ENCODE results near the gene TPGS2. TPM values are rescaled to one million over a fixed set of nuclear protein-coding genes. Genes with fewer than 3 reads are reported as not detected.

The TPGS2 gene
- total RNA-seq, 2 experiments from 2014 or later: 44.8 to 55.1 TPM

GRCh38 chr18:36833120-36833519 is 4.3 kb upstream of the TPGS2 start:
- H3K4me1 ChIP-seq (ENCODE audit: insufficient read depth, low read length, poor library complexity, severe bottlenecking): peaks cover 8% of the 10 kb centered on the region
- no peak for DNase-seq (ENCODE audit: low spot score)
- H3K4me3 ChIP-seq (ENCODE audit: low read depth, low read length, poor library complexity, severe bottlenecking): no peak overlapping the region
- no peaks in the 10 kb centered on the region for H3K9me3 ChIP-seq (ENCODE audit: low read length)
- TF ChIP-seq EZH2phosphoT487 (IDR thresholded peaks at IDR 0.05; ENCODE audit: borderline replicate concordance, low read depth, low read length): no peak
- TF ChIP-seq, protein P1, sequence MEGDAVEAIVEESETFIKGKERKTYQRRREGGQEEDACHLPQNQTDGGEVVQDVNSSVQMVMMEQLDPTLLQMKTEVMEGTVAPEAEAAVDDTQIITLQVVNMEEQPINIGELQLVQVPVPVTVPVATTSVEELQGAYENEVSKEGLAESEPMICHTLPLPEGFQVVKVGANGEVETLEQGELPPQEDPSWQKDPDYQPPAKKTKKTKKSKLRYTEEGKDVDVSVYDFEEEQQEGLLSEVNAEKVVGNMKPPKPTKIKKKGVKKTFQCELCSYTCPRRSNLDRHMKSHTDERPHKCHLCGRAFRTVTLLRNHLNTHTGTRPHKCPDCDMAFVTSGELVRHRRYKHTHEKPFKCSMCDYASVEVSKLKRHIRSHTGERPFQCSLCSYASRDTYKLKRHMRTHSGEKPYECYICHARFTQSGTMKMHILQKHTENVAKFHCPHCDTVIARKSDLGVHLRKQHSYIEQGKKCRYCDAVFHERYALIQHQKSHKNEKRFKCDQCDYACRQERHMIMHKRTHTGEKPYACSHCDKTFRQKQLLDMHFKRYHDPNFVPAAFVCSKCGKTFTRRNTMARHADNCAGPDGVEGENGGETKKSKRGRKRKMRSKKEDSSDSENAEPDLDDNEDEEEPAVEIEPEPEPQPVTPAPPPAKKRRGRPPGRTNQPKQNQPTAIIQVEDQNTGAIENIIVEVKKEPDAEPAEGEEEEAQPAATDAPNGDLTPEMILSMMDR (conservative IDR thresholded peaks at IDR 0.05; ENCODE audit: low read length): no peak
- no peak overlapping the region for H3K4me2 ChIP-seq (ENCODE audit: low read length)
- intact Hi-C loops (cut with micrococcal nuclease; ENCODE audit: unreplicated experiment): no loop called here
- POLR2A ChIA-PET: interaction anchor here (0.7 to 0.9 kb wide), 2 partner anchors 10 to 18 kb away, joined by 3 read pairs; no protein-coding TSS in a partner anchor
- no TSS peak for BruUV-seq (replicated peaks)
- H4K20me1 ChIP-seq (ENCODE audit: insufficient read depth, low read length): no peaks in the 10 kb centered on the region
- H3K36me3 ChIP-seq (ENCODE audit: insufficient read depth, low read length): peaks cover 4% of the 10 kb centered on the region; the same call in 1 of the 2 replicates
- no peak overlapping the region for H2AFZ ChIP-seq (ENCODE audit: low read length)
- CTCF ChIA-PET (ENCODE audit: unreplicated experiment): no interaction called here
- no peaks in the 10 kb centered on the region for H3K9me2 ChIP-seq (ENCODE audit: insufficient read depth, low read length)
- H3K27ac ChIP-seq (ENCODE audit: low read depth, low read length, poor library complexity, severe bottlenecking): no peak overlapping the region
- 0 out of 2 replicates have a peak, but pooled peaks cover 3% of the 10 kb centered on the region for H3K79me2 ChIP-seq (ENCODE audit: insufficient read depth, low read depth, low read length)

DNA sequence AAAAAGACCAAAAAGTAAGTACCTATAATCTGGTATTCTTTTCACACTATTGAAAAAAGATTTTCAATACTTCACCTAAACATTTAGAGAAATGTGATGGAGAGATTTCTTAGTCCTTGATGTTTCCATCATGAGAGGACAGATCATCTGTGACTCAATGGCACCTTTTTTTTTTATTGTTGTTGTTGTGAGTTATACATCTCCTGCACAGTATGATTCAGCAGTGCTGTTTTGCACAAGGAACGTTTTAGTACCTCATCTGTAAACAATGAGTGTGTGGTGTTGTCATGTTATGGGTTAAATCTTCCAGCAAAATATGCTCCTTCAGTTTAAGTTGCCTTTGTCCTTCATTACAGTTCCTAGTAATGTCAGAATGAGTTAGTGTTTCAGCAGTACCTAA is 2.3 kb upstream of the TPGS2 start:
- no TSS peak for BruUV-seq (replicated peaks)
- Histone ChIP-seq H3K4me2 (ENCODE audit: low read length) (peak overlapping the region; percentile 93; the same call in 1 of the 2 replicates), H3K4me1 (ENCODE audit: insufficient read depth, low read length, poor library complexity, severe bottlenecking) (peaks cover 18% of the 10 kb centered on the region), H3K27ac (ENCODE audit: low read depth, low read length, poor library complexity, severe bottlenecking) (no peak overlapping the region), H3K9me3 (ENCODE audit: low read length) (no peaks in the 10 kb centered on the region), H4K20me1 (ENCODE audit: insufficient read depth, low read length) (no peaks in the 10 kb centered on the region), H3K36me3 (ENCODE audit: insufficient read depth, low read length) (peaks cover 5% of the 10 kb centered on the region), H3K4me3 (ENCODE audit: low read depth, low read length, poor library complexity, severe bottlenecking) (no peak overlapping the region), H3K79me2 (ENCODE audit: insufficient read depth, low read depth, low read length) (peaks cover 17% of the 10 kb centered on the region; the same call in 1 of the 2 replicates), H3K9me2 (ENCODE audit: insufficient read depth, low read length) (no peaks in the 10 kb centered on the region), H2AFZ (ENCODE audit: low read length) (no peak overlapping the region)
- POLR2A ChIA-PET: no interaction called here
- TF ChIP-seq, protein P1 (conservative IDR thresholded peaks at IDR 0.05; ENCODE audit: low read length): no peak
- no peak for TF ChIP-seq EZH2phosphoT487 (IDR thresholded peaks at IDR 0.05; ENCODE audit: borderline replicate concordance, low read depth, low read length)
- intact Hi-C loops (cut with micrococcal nuclease; ENCODE audit: unreplicated experiment): no loop called here
- no peak for DNase-seq (ENCODE audit: low spot score)
- CTCF ChIA-PET (ENCODE audit: unreplicated experiment): no interaction called here

DNA sequence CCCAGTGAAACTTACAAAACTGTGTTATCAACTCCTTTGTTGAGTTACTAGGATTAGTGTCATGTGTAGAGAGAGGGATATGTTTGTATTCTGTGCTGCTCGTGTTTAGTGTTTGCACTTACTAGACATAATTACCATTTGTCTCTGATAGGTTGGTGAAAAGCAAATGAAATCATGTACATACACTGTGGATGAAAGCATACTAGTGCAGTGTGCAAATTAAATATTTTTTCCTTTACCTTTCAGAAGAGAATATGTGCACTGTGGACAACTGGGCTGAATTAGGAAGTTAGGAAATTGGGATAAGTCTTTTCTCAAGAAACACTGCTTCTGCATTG is 1.3 kb upstream of the TPGS2 start:
- no peak overlapping the region for H3K27ac ChIP-seq (ENCODE audit: low read depth, low read length, poor library complexity, severe bottlenecking)
- CTCF ChIA-PET (ENCODE audit: unreplicated experiment): no interaction called here
- TF ChIP-seq, protein P1 (conservative IDR thresholded peaks at IDR 0.05; ENCODE audit: low read length): no peak
- TF ChIP-seq EZH2phosphoT487 (IDR thresholded peaks at IDR 0.05; ENCODE audit: borderline replicate concordance, low read depth, low read length): no peak
- BruUV-seq (replicated peaks): no TSS peak
- H3K9me2 ChIP-seq (ENCODE audit: insufficient read depth, low read length): no peaks in the 10 kb centered on the region
- H3K79me2 ChIP-seq (ENCODE audit: insufficient read depth, low read depth, low read length): peaks cover 22% of the 10 kb centered on the region; the same call in 1 of the 2 replicates
- no peaks in the 10 kb centered on the region for H4K20me1 ChIP-seq (ENCODE audit: insufficient read depth, low read length)
- H3K9me3 ChIP-seq (ENCODE audit: low read length): no peaks in the 10 kb centered on the region
- peak overlapping the region; percentile 66; the same call in 1 of the 2 replicates for H2AFZ ChIP-seq (ENCODE audit: low read length)
- peak overlapping the region; percentile 83 for H3K4me3 ChIP-seq (ENCODE audit: low read depth, low read length, poor library complexity, severe bottlenecking)
- intact Hi-C loops (cut with micrococcal nuclease; ENCODE audit: unreplicated experiment): no loop called here
- POLR2A ChIA-PET: interaction anchor here (0.6 kb wide), 1 partner anchor 262 kb away, joined by 4 read pairs; no protein-coding TSS in a partner anchor
- no peak for DNase-seq (ENCODE audit: low spot score)
- peaks cover 10% of the 10 kb centered on the region for H3K36me3 ChIP-seq (ENCODE audit: insufficient read depth, low read length)
- H3K4me2 ChIP-seq (ENCODE audit: low read length): peak overlapping the region; percentile 93
- peaks cover 18% of the 10 kb centered on the region for H3K4me1 ChIP-seq (ENCODE audit: insufficient read depth, low read length, poor library complexity, severe bottlenecking)

Measured in OCI-LY7 (cell line).